ENCODE results near the gene EPHA7. TPM values are rescaled to one million over a fixed set of nuclear protein-coding genes. Genes with fewer than 3 reads are reported as not detected.

EPHA7 gene
- total RNA-seq, 1 experiment from 2014 or later = 10.7 TPM

- ChIA-PET POLR2A (ENCODE audit: low non-redundant PET) (no interaction called here), CTCF (no interaction called here)
- no peaks in the 10 kb centered on the region for H3K36me3 ChIP-seq (ENCODE audit: insufficient read depth, low read length, poor library complexity, severe bottlenecking)
- no TSS peak for BruUV-seq (replicated peaks)
- H3K27ac ChIP-seq (ENCODE audit: low read depth, low read length, poor library complexity, severe bottlenecking) = no peak overlapping the region
- intact Hi-C loops (cut with micrococcal nuclease; ENCODE audit: unreplicated experiment) = no loop called here
- no peak overlapping the region for H3K4me3 ChIP-seq (ENCODE audit: low read depth, low read length, poor library complexity, severe bottlenecking)
- no peaks in the 10 kb centered on the region for H3K4me1 ChIP-seq (ENCODE audit: insufficient read depth, low read length, poor library complexity, severe bottlenecking)
- no peaks in the 10 kb centered on the region for H3K9me3 ChIP-seq (ENCODE audit: low read depth, low read length, poor library complexity, severe bottlenecking)
- TF ChIP-seq EZH2 (IDR thresholded peaks at IDR 0.05; ENCODE audit: borderline replicate concordance, low read depth, low read length, poor library complexity, severe bottlenecking) = no peak
- DNase-seq (ENCODE audit: low spot score) = no peak
- no peaks in the 10 kb centered on the region for H3K27me3 ChIP-seq (replicated peaks; ENCODE audit: insufficient read depth, low read depth, low read length, poor library complexity)
Observed at GRCh38 chr6:93252930-93253329, 166.4 kb downstream of the EPHA7 start.

GRCh38 chr6:93248631-93249030 is 170.7 kb downstream of the EPHA7 start:
- CTCF ChIA-PET = no interaction called here
- intact Hi-C loops (cut with micrococcal nuclease; ENCODE audit: unreplicated experiment) = no loop called here
- Histone ChIP-seq H3K27ac (ENCODE audit: low read depth, low read length, poor library complexity, severe bottlenecking) (no peak overlapping the region), H3K4me3 (ENCODE audit: low read depth, low read length, poor library complexity, severe bottlenecking) (no peak overlapping the region), H3K4me1 (ENCODE audit: insufficient read depth, low read length, poor library complexity, severe bottlenecking) (peaks cover 9% of the 10 kb centered on the region), H3K9me3 (ENCODE audit: low read depth, low read length, poor library complexity, severe bottlenecking) (no peaks in the 10 kb centered on the region), H3K36me3 (ENCODE audit: insufficient read depth, low read length, poor library complexity, severe bottlenecking) (no peaks in the 10 kb centered on the region), H3K27me3 (replicated peaks; ENCODE audit: insufficient read depth, low read depth, low read length, poor library complexity) (no peaks in the 10 kb centered on the region)
- POLR2A ChIA-PET (ENCODE audit: low non-redundant PET) = no interaction called here
- no peak for DNase-seq (ENCODE audit: low spot score)
- TF ChIP-seq CTCF (conservative IDR thresholded peaks at IDR 0.05; ENCODE audit: low read depth, low read length) = no peak
- TF ChIP-seq EZH2 (IDR thresholded peaks at IDR 0.05; ENCODE audit: borderline replicate concordance, low read depth, low read length, poor library complexity, severe bottlenecking) = no peak
- BruUV-seq (replicated peaks) = no TSS peak

- TF ChIP-seq CTCF (conservative IDR thresholded peaks at IDR 0.05; ENCODE audit: low read depth, low read length) (no peak), EZH2 (IDR thresholded peaks at IDR 0.05; ENCODE audit: borderline replicate concordance, low read depth, low read length, poor library complexity, severe bottlenecking) (no peak)
- POLR2A ChIA-PET (ENCODE audit: low non-redundant PET) = interaction anchor here (0.6 kb wide), 1 partner anchor 1890 kb away, joined by 9 read pairs; no protein-coding TSS in a partner anchor
- no peaks in the 10 kb centered on the region for H3K36me3 ChIP-seq (ENCODE audit: insufficient read depth, low read length, poor library complexity, severe bottlenecking)
- CTCF ChIA-PET = no interaction called here
- BruUV-seq (replicated peaks) = no TSS peak
- no peaks in the 10 kb centered on the region for H3K27me3 ChIP-seq (replicated peaks; ENCODE audit: insufficient read depth, low read depth, low read length, poor library complexity)
- H3K4me1 ChIP-seq (ENCODE audit: insufficient read depth, low read length, poor library complexity, severe bottlenecking) = peaks cover 9% of the 10 kb centered on the region
- no peaks in the 10 kb centered on the region for H3K9me3 ChIP-seq (ENCODE audit: low read depth, low read length, poor library complexity, severe bottlenecking)
- DNase-seq (ENCODE audit: low spot score) = no peak
- H3K4me3 ChIP-seq (ENCODE audit: low read depth, low read length, poor library complexity, severe bottlenecking) = no peak overlapping the region
- H3K27ac ChIP-seq (ENCODE audit: low read depth, low read length, poor library complexity, severe bottlenecking) = no peak overlapping the region
- intact Hi-C loops (cut with micrococcal nuclease; ENCODE audit: unreplicated experiment) = no loop called here
Observed at GRCh38 chr6:93243231-93243778, 176.1 kb downstream of the EPHA7 start.

- POLR2A ChIA-PET (ENCODE audit: low non-redundant PET) = no interaction called here
- no peaks in the 10 kb centered on the region for H3K27me3 ChIP-seq (replicated peaks; ENCODE audit: insufficient read depth, low read depth, low read length, poor library complexity)
Observed at GRCh38 chr6:93242049-93242448, 177.3 kb downstream of the EPHA7 start.

More at GRCh38 chr6:93242049-93242448, 177.3 kb downstream of the EPHA7 start:
- Histone ChIP-seq H3K36me3 (ENCODE audit: insufficient read depth, low read length, poor library complexity, severe bottlenecking) (no peaks in the 10 kb centered on the region), H3K4me3 (ENCODE audit: low read depth, low read length, poor library complexity, severe bottlenecking) (no peak overlapping the region), H3K9me3 (ENCODE audit: low read depth, low read length, poor library complexity, severe bottlenecking) (no peaks in the 10 kb centered on the region), H3K27ac (ENCODE audit: low read depth, low read length, poor library complexity, severe bottlenecking) (no peak overlapping the region), H3K4me1 (ENCODE audit: insufficient read depth, low read length, poor library complexity, severe bottlenecking) (peaks cover 1% of the 10 kb centered on the region)
- intact Hi-C loops (cut with micrococcal nuclease; ENCODE audit: unreplicated experiment) = no loop called here
- BruUV-seq (replicated peaks) = no TSS peak
- TF ChIP-seq EZH2 (IDR thresholded peaks at IDR 0.05; ENCODE audit: borderline replicate concordance, low read depth, low read length, poor library complexity, severe bottlenecking) (no peak), CTCF (conservative IDR thresholded peaks at IDR 0.05; ENCODE audit: low read depth, low read length) (no peak)
- no peak for DNase-seq (ENCODE audit: low spot score)
- CTCF ChIA-PET = no interaction called here

Data from A673 (cell line).